HG03196 (cell line): ENCODE data around the gene CHD6.

Source experiments
- ATAC-seq: cut with Tn5 transposase; IDR thresholded peaks from one replicate; pipeline ENCODE4 v1.9.1; 2021; ENCODE audit not compliant: unreplicated experiment

CHD6 gene

DNA sequence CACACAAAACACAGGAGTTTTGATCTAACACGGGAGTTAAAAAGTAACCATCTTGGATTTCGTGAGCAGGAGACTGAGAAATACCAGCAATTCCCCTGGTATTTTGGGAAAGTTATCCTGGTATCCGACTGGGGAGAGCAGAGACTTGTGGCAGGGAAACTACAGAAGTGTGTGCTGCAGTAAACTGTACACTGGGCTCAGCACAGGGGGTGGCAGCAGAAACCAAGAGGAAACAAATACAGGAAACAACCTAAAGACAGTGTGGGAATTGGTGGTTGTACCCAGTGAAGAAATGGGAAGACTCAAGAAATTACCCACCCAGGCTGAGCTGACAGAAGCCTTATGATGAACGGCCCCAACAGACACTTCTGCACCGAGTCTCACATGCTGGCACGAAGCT is 109.8 kb downstream of the CHD6 start:
- no peak for ATAC-seq

DNA sequence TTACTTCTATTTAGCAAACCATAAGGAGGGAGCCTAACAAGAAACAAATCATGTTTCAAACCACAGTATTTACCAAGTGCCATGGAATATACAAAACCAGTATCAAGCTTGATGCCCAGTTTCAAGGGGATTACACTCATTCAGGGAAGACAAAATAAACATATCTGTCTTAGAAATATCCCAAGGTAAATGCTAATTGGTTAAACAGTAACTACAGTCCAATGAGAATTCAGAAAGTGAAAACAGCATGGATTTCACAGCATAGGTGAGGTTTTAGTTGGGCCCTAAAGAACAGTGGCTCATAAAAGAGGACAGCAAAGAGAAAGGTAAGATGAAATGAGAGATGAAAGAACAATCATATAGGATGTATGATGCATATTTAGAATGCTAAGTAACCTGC is 110.3 kb downstream of the CHD6 start:
- ATAC-seq = no peak

DNA sequence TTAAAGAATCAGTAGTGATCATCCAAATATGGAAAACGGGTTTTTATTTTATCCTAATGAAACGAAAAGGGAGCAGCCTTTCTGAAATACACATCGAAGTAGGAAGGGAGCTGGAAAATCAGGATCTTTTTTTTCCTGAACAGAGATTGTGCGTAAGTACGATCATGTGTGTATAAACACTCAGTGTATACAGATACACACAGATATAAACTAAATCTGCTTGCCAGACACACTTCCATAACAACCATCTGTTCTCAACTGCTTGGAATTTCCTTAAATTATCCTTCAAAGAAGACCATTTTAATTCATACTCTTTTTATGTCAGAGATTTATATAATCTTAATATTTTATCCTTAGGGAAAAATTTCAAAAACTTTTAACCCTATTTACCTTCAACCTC is 110.7 kb downstream of the CHD6 start:
- ATAC-seq = no peak

DNA sequence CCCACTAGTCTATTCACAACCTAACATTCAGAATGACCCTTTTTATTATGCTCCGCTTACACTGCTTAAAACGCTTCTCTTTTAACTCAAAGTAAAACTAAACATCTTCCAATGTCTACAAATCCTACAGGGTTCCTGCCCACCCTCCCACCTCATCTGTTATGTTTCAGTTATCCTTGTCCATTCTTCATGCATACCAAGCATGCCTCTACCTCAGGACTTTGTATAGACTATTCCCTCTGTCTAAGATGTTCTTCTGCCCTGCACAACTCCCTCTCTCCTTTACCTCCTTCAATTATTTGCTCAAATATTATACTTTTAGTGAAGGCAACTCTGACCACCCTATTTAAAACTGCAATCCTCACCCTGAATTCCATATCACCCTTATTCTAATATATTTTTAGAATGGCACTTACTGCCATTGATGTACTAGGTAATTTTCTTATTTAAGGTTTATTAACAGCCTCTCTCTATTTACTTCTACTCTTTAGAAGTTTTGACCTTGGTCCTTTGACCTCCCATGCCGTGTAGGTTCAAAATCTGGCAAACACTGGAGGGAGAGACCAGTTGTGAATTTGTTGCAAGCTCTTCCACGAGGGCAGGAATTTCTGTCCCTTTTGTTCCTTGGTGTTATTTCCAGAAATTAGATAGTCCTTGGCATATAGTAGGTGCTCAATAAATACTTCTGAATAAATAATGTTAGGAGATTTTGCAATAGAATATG is 111.8 kb downstream of the CHD6 start:
- ATAC-seq = no peak

DNA sequence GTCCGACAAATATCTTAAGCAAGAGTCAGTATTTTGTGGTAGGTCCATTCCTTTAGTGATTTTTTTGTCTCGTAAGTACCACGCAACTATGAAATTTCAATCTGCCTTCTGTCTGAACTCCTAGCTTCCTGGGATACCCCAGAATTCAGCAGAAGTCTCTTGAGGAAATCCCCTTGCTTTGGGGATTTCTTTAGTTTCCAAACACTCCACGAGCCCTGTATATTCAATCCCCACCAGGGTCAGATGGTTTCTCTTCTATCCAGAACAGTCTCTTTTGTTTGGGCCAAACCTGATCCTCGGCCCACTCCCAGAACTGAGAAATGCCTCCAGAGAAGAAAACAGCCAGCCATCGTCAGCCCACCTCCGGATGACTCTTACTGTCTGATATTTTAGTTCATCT is 113.0 kb downstream of the CHD6 start:
- ATAC-seq = no peak

DNA sequence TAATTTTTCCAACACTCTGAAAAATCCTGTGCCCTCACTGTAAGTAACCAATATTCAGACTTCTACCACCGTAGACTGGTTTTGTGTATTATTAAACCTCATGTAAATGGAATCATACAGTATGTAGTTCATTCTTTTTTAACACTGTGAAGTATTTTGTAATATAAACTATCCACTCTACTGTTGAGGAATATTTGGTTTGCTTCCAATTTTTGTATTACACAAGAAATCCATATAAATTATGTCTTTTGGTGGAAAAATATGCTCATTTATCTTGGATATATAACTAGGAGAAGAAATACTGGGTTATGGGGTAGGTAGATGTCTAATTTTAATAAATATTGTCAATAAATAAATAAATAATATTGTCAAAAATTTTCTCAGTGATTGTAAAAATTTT is 116.8 kb downstream of the CHD6 start:
- ATAC-seq = no peak

DNA sequence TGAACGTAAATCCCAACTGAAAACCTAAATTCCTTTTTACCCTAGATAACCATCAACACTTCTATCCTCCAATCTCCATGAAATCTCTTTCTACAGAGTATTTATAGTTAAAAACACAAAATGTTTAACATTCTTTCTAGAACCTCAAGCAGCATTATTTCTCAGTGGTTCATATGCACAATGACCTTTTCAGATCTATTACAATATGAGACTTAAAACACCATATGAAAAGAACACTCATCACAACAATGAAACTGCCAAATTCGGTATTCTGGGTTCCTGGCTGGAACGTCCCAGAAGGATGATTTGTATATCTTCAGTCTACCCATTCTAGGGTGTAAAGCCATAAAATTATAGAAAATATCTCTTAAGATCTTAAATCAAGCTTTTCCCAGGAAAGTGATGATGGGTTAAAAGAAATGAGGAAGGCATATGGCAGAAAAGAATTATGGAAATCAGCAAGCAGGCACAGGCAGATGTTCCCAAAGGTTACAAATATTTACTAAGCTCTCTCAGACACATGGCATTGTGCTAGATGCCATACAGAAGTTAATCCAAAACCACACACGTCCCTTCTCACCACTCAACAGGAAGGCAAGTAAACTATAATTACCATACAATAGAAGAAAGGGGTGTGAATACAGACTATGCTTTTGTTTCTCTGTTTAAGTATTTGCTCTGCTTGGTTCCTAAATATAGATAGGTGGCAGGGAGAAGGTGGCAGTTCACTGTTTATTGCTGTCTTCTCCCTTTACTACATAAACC is 118.0 kb downstream of the CHD6 start:
- ATAC-seq = no peak

DNA sequence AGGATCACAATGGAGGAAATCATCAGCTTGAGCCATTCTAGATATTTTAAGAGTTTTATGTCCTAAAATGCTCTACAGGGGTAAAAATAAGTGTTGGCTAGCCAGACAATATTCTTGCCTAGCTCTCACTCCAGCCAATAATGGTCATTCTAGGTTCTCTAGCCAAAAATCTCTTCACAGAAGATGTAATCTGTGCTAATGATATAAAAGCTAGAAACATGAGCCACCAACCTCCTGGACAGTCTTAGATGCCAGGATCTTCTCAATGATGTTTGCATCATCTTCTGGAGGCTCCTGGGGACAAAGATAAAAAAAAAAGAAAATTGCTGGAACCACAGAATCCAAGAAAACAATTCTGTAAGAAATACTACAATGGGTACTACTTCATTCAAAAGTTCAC is 119.1 kb downstream of the CHD6 start:
- ATAC-seq = no peak

DNA sequence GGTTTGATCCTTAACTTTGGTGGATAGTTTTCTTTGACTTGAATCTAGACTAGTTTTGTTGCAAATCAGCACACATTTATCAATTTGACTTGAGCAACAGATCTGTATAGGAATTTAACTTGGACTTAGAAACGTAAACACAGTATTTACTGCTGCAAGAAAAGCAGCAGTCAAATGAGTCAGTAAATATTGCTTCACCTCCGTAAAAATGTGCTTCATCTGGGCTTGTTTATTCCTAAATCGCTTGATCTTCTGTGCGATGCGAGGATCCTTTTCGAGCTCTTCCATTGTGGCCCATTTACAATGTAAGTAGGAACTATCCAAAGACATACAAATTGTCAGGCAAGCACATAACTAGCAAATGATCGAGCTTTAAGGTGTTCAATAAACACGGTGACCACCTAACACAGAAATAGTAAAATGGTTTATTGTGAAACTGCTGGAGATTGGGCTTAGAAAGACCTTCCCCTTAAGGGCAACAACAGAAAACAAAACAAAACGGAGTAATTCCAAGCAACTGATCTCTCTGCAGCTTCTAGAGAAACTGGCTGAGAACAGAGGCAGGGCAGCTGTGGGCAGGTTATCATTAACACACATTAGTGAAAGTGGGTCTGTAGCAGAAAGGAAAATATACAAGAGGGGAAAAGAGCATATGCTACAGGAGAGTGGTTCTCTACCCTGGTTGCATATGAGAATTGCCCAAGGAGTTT is 120.8 kb downstream of the CHD6 start:
- no peak for ATAC-seq

DNA sequence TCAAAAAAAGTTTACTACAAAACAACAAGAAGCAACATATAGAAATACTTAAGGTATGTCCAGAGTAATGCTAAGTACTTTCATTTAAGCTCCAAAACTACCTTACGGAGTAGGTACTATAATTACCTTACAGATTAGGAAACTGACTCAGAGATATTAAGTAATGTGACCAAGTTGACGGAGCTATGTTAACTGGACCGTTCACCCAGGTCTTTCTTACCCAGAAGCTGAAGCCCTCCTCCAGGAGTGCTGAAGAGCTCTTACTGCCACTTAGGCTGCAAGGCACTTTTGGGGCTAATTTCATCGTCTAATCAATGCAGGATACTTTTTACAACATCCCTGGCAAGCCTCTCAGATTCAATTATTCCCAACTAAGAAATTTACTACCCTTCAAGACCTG is 123.7 kb downstream of the CHD6 start:
- no peak for ATAC-seq

DNA sequence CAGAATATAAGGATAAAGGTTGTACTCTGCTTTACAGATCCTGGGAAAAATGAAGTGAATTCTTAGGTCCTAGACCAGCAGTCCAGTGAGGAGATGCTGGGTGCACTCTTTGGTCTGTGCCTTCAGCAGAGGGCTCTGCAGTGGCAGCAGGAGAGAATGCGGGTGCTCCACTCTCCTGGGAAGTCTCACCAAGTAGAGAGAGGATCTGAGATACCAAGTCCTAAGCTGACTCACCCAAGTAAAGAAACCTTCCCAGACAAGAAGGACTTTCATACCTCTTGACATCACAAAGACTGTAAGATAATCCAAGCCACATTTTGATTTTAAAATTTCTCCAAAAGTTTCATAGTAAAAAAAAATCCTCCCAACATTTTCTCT is 134.6 kb downstream of the CHD6 start:
- ATAC-seq = no peak

DNA sequence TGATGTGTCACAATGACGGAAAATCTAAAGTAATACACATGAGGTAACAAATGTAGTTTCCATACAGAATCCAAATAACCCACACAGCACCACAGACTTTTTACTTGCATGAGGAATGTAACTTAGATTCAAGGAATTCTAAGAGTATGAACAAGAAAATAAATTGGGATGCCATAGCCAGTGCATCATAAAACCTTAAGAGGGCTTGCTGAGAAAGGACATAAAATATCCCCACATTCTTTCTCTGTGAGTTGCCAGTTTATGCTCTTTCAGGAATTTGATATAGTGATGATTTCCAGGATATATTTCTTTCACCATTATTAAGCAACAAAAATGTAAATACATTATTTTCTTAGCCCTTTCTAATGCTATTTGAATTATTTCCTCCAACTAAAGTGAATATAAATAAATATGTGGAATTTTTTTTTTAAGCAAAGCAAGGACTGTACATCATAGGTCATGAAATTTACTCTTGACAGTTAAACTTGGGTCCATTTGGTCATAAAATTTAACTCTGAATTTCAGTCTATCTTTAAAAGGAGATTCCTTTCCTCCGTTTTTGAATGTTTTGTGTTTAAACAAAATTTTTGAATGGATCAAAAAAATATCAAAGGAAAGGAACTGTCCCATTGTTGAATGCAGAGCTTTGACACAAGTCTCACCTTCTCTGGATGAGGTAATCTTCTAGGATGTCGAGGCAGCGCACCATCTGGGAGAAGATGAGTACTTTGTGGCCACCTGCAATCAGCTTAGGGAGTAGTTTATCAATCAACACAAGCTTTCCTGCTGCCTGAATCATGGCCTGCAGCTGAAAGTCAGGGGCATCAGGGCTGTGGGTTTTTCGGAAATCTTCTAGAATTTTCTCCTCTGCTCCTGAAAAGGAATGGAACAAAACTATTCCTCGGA is 135.3 kb downstream of the CHD6 start:
- no peak for ATAC-seq

DNA sequence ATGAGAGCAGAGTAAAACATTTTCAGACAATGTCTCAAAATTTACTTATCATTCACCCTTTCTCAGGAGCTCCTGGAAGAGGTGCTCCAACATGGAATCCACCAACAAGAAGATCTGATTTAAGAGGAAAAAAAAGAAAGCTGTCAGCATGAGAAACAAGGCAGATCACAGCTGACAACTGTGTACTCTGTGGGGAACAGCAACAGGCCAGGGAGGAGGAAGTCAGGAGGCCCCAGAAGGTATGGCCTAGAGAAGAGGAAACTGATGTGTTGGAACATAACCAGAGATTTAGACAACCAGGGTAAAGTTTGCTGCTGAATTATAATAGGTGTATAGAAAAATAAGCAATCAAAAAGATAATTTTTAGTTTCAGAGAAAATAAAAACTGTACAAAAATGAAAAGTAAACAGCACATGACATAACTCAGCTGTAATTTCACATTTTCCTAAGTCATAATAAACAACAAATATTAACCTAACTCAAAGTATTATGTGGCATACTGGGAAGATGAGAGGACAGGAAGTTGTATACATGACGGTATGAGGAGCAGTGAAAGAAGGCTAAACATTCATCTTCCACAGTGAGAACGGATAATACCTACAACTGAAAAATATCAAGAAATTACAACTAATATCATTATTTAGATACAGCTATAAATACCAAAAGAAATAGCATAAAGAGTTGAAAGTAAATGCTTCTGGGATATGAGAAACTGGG is 138.0 kb downstream of the CHD6 start:
- ATAC-seq = no peak

DNA sequence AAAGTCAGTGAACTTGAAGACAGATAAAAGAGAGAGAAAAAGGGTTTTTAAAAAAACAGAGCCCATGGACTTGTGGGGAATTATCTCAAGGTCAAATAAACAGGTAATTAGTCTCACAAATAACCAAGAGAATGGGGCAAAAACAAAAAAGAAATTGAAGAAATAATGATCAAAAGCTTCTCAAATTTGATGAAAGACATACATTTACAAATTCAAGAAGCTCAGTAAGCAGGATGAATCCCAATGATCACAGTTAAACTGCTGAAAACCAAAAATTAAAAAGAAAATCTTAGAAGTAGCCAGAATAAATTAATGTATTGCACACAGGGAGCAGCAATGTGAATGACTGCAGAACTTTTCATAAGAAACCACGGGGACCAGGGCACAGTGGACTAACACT is 139.1 kb downstream of the CHD6 start:
- ATAC-seq = no peak

DNA sequence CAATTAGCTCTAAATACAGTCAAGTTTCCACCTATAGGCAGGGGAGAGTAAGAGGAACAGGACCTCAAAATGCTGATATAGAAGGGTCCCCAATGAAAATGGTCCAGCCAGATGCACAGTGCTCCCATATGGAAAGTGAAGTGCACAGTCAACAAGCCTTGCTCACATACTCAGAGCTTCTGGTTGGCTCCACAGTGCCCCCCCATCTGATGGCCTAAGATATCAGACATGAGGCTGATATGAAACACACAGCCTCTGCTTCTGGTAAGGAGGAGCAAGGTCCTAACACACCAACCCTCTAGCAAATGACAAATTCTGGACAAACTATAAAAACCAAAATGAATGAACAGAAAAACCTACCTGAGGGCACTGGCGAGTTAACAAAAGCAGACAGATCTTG is 140.2 kb downstream of the CHD6 start:
- ATAC-seq = no peak

DNA sequence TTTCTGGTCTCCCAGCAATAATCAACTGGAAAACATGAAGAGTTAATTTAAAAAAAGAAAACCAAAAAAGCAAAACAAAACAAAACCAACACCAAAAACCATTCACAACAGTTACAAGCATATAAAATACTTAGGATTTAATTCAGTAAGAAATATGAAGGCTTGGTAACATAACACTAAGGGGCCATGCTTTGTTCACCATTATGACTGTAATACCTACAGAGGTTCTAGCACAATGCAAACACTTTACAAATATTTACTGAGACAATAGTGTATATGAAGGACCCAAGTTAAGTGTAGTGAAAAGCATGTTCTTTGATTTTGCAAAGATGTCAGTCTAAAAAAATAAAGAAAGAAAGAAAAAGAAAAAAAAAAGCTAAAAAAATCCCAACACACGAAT is 141.7 kb downstream of the CHD6 start:
- ATAC-seq = no peak

DNA sequence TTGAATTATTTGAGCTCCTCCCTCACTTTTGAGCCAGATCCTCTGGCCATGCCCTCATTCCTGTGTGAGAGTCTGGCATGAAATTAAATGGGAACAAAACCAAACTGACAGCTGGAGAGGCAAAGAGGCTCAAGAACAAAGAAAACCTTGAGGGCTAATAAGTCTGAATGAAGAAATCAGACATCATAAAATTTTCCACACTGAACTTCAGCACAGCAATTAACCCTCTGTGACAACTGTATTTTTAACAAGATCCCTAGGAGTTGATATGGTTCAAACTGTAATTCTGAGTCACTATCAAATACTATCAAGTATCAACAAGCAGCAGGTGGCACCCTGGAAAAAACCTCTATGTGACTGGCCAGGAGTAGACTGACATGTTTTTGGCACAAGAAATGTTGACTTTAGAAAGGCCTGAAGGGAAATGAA is 142.2 kb downstream of the CHD6 start:
- no peak for ATAC-seq

DNA sequence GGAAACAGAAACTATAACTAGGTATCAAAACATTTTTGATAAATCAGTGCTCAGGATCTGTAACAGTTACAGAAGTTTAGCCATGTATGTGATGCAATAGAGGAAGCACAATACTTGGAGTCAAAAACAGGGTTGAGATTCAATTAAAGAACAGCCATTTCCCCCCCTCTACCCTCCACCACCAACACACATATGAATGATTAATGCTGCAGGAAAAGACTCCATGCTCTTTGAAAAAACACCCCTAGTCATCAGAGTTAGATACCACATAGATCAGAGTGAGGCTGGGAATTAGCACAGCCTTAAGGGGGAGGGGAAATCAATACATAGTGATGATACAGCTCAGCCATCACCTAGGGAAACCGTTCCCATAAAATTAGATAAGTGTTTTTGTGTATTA is 142.7 kb downstream of the CHD6 start:
- no peak for ATAC-seq

DNA sequence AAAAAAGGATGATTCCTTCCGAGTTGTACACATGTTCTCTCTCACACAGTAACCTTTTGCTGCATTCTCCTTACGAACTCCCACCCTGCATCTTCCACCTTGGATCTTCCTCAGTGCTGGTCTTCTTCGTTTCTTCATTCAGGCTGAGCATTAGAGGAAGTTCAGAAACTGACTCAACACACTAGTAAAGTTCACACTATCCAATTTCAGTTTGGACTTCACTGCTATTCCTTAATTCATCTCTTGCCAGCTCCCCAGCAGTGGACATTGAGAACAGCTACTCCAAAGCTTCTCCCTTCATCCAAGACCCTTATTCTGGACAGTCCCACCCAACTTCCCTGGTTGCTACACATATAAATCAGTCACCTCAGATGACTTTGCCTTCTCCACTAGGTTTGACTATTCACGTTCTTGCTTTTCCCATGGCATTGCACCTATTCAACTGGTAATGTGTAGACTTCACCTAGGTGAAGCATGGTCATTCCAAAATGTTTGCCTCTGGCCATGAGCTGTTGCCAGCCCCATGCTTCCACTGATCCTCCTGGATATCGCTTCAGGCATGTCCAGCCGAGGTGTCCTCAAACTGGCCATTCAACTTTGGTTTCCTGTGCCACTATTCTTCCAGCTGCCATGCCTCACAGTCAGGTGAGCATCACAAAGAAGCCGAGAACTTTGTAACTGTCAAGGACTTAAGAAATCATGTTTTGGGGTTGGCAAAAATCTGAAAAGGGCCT is 147.6 kb downstream of the CHD6 start:
- ATAC-seq = no peak

DNA sequence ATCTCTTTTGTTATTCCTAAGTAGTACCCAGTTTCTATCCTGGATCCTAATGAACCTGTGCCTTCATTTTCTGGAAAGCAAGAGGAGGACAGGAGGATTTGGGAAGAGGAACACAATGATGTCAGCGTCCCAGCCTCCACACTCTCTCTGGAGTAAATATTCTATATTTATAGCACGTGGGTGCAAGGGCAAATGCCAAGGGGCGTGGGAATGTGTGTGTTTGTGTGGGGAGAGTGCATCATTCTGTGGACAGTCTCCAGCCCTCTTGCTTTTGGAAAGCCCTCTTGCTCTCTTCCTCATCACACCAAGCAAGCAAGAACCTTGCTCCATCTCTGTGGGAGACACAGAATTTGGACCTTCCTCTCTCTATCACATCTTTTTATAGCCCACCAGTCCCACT is 148.3 kb downstream of the CHD6 start:
- ATAC-seq = no peak
